ENCODE results near the gene CES2.
"Not testable (repeated sequence)": the region's sequence is repeated elsewhere in the genome, so short reads cannot be mapped to it uniquely, and the experiment has no call there.

The CES2 gene, protein sequence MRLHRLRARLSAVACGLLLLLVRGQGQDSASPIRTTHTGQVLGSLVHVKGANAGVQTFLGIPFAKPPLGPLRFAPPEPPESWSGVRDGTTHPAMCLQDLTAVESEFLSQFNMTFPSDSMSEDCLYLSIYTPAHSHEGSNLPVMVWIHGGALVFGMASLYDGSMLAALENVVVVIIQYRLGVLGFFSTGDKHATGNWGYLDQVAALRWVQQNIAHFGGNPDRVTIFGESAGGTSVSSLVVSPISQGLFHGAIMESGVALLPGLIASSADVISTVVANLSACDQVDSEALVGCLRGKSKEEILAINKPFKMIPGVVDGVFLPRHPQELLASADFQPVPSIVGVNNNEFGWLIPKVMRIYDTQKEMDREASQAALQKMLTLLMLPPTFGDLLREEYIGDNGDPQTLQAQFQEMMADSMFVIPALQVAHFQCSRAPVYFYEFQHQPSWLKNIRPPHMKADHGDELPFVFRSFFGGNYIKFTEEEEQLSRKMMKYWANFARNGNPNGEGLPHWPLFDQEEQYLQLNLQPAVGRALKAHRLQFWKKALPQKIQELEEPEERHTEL

GRCh38 chr16:66935314-66936011, at the start of gene CES2:
Gene CES2, plus strand, starts transcription at chr16:66935516. Its CDS starts 120 bp downstream, at chr16:66935636.
- DNase-seq: no peak

GRCh38 chr16:66886321-66886720, 49.0 kb upstream of the CES2 start:
- no peak for DNase-seq

- no peak for DNase-seq
These were observed 48.4 kb upstream of the CES2 start for GRCh38 chr16:66886914-66887313.

DNA sequence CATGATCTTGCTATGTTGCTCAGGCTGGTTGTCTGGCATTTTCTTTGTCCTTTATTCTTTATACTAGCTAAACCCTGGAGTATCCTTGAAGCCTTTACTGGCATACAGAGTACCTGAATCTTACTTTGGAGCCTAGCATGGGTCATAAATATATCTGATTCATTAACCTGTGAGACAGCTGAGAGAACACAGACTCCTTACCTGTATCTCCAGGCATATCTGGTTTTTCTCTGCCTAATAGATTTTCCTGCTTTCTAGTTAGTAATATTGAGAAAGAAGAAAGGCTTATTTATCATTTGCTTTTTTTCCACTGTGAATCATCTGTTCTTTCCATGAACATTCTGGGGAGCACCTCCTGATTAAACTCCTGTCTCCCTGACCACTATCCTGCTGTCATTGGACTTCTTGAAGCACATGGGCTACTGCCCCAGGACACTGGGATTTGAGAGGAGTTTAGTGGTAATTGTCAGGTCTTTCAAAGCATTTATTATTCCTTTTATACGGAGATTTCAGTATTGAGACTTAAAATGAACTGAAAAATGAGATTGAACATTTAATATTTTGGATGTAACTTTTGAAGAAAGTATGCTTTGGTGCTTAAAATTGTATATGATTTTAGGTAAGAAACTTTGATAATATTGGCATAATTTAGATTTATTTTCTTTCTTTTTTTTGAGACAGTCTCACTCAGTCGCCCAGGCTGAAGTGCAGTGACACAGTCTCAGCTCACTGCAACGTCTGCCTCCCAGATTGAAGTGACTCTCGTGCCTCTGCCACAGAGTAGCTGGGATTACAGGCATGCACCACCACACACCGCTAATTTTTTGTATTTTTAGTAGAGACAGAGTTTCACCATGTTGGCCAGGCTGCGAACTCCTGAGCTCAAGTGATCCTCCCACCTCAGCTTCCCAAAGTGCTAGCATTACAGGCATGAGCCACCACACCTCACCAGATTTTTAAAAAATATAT, 46.4 kb upstream of the CES2 start:
- no peak for DNase-seq

GRCh38 chr16:66889622-66890021, 45.7 kb upstream of the CES2 start:
- DNase-seq: no peak

GRCh38 chr16:66890799-66891198, 44.5 kb upstream of the CES2 start:
- no peak for DNase-seq

GRCh38 chr16:66891360-66891759, 44.0 kb upstream of the CES2 start:
- no peak for DNase-seq

GRCh38 chr16:66891797-66892196, 43.5 kb upstream of the CES2 start:
- DNase-seq: no peak

DNA sequence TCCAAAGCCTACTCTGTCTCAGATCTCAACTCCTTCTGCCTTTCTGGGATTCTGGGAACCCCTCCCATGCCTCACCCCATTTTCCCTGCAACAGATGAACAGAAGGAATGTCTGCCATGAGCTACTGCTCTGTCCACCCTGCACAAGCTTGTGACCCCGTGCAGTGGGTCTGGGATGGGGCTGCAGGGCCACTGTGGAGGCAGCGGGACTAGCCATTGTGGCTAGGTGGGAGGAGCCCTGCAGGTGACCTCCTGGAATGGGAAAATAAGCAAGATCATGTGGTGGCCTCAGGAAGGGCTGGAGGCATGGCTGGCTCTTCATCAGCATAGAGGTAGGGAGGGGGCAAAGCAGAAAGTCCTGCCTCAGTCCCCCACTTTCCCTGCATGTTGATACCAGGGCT, 41.3 kb upstream of the CES2 start:
- DNase-seq: no peak

DNA sequence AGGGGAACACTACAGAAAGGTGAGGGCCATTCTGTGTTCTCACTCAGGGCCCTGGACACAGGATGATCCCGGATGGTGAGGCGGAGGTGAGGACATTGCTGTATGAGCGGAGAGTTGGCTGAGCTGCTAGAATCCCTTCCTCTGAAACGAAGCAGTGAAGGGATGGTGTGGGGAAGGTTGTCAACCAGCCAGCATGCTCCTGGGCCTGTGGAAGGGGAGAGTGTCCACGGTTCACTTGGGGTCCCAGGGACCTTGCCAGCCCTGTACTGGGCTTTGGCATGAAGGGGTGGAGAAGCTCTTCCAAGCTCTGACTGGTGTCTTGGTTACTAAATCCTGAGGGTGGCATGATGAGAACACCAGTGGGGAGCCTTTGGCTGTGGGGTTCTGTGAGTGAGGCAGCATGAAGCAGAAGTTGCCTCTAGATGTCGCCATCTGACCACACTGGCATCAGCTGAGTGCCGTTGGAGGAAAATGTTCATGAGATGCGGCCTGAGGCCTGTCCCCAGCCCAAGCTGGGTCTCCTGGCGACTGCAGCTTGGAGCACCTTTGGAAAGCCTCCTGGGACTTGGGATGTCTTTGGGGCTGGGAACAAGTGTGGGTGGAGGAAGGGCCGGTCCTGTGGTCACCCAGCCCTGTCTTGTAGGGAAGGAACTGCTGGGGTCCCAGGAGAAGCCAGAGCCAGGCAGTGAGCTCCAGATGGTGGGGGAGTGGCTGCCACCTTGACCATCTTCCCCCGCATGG, 40.2 kb upstream of the CES2 start:
- peak; percentile 69 for DNase-seq

DNA sequence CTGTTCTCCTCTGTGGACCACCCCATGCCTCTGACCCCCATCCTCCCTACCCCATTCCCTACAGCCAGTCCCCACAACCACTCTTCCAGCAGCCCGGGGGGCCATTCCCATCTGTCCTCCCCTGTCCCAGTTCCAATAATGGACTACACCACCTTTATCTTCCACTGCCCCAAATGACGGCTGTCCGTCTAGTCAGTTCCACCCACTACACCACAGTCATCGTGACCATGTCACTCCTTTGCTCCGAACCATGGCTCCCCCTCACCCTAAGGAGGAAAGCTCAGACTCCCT, 39.7 kb upstream of the CES2 start:
- no peak for DNase-seq

- DNase-seq: no peak
These were observed 39.3 kb upstream of the CES2 start for GRCh38 chr16:66895999-66896398.

DNA sequence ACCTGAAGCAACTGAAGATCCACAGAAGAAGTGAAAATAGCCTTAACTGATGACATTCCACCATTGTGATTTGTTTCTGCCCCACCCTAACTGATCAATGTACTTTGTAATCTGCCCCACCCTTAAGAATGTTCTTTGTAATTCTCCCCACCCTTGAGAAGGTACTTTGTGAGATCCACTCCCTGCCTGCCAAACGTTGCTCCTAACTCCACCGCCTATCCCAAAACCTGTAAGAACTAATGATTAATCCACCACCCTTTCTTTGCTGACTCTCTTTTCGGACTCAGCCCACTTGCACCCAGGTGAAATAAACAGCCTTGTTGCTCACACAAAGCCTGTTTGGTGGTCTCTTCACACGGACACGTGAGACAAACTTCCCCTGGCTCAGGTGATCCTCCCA, 38.6 kb upstream of the CES2 start:
- DNase-seq: not testable (repeated sequence)

DNA sequence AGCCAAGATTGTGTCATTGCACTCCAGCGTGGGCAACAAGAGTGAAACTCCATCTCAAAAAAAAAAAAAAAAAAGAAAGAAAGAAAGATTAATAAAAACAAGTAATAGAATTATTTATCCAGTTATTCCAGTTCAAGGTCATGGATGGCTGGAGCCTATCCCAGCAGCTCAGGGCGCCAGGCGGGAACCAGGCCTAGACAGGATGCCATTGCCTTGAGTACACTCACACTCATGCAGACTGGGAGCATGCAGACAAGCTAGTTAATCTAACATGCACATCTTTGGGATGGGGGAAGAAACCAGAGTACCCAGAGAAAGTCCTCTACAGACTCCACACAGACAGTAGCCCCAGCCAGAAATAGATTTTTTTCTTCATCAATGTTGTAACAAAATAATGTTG, 37.1 kb upstream of the CES2 start:
- no peak for DNase-seq

GRCh38 chr16:66898933-66899309, 36.4 kb upstream of the CES2 start:
- DNase-seq: no peak

GRCh38 chr16:66899310-66899944, 35.9 kb upstream of the CES2 start:
- DNase-seq: no peak

- DNase-seq: no peak
These were observed 35.2 kb upstream of the CES2 start for GRCh38 chr16:66899945-66900710.

- no peak for DNase-seq
These were observed 34.4 kb upstream of the CES2 start for GRCh38 chr16:66900721-66901441.

GRCh38 chr16:66901626-66902025, 33.7 kb upstream of the CES2 start:
- no peak for DNase-seq
